ENCODE results near the gene DOK5. TPM values are rescaled to one million over a fixed set of nuclear protein-coding genes. Genes with fewer than 3 reads are reported as not detected.

The DOK5 gene
- polyA plus RNA-seq, 4 donors, result 9.1 to 12.7 (median 10.7) TPM

DNA sequence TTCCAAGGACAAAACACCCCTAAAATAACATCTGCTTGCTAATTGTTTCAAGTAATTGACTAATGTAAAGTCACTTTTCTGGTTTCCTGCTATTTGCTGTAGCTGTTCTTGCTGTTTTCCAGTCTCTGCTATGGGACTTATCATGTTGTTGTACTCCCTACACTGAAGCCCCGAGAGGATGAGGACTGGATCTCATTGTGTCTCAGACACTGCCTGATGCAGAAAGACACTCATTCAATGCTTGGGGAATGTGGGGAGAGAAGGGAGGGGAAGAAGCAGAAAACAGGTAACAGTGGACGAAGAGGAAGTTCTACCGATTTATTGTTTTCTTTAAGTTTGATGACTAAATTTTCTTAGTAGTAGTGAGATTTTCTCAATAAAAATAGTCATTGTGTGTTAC is 79.8 kb downstream of the DOK5 start:
- DNase-seq (ENCODE audit: low read depth in 4 of 4, low spot score in 3 of 4), result no peak

DNA sequence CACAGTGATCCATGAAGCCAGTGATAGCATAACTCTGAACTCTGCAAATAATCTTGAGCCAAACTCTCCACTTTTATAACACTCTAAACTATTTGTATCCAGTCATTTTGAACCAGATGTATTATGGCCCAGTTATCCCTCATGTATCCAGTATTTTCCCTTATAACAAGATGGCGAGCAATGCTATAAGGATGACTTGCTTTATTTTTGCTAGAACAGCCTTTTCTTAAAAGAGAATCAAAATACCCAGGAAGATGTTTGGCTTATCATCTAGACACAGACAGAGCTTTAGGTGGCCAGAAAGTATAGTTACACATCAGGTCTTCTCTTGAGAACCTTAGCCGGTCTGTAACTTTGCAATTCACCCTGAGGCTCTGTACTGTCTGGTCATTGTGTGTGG is 81.0 kb downstream of the DOK5 start:
- DNase-seq (ENCODE audit: low read depth in 4 of 4, low spot score in 3 of 4), result no peak

DNA sequence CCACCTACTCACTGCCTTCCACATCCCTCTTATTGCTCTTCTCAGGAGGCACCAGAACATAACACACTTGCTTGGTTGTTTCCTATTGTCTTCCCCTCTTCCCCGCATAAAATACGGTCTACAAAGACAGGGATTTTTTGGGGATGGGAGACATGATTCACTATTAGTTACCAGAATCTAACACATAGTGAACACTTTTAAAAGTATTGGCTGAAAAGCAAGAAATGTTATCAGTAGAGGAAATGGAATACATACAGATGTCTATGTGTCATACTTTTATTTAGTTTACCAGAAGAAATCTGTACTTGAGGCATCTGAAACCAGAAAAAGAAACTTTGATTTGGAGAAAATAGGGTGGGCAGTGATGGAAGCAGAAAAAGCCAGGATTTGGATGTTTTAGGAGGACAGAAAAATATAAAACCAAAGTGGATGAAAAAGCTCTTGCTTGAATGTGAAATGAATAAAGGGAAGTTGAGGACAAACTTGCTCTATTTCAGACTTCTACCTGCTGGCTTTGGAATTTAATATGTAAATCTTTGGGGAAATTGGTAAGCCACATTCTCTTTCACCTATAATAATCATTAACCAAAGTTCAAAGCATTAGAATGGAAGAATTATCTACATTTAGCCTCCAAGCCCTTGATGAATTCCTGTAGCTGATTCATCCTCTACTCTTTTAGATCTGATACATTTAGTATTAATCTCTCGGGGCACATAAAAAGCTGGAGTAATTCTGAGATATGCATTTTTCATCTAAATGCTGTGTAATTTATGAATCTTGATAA is 82.6 kb downstream of the DOK5 start:
- no peak for DNase-seq (ENCODE audit: low read depth in 4 of 4, low spot score in 3 of 4)

DNA sequence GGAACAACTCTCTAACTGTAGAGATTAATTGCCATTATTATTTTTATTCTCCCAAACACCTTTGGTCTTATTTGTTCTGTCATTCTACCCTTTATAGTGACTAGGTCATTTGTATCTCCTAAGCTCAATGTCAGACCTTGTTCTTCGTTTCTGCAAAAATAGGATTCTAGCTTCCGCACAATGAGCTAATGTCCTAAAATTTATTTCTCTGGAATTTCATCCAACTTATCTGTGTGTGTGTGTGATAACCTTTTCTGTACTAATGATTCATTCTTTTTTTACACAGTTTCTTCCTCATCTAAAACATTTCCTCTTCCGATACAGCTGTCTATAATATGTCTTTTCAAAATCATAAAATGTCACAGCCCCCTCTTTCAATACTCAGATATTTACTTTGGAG is 84.5 kb downstream of the DOK5 start:
- no peak for DNase-seq (ENCODE audit: low read depth in 4 of 4, low spot score in 3 of 4)

DNA sequence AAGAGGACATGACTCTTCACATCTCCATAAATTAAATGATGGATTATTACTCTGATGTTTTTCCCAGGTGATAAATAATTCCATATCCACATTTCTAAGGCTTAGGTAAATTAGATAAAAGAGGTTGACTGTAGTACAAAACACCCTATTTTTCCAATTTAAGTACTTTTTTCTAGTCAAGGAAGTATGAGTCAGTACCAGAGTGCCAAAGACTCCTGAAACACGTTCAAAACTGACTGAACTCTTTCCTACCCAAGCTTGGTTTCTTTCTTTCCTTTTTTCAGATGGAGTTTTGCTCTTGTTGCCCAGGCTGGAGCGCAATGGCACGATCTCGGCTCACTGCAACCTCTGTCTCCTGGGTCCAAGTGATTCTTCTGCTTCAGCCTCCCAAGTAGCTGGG is 85.0 kb downstream of the DOK5 start:
- DNase-seq (ENCODE audit: low read depth in 4 of 4, low spot score in 3 of 4), result no peak

DNA sequence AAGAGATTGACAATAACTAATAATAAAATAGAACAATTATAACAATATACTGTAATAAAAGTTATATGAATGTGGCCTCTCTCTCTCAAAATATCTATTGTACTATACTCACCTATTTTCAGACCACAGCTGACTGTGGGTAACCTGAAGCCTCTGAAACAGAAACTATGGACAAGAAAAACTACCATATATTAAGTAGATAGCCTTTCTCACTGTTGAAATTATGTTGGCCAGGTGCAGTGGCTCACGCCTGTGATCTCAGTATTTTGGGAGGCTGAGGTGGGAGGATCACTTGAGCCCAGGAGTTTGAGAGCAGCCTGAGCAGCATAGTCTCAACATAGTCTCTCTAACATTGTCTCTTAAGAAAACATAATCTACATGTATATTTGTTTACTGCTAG is 89.9 kb downstream of the DOK5 start:
- DNase-seq (ENCODE audit: low read depth in 4 of 4, low spot score in 3 of 4), result no peak

DNA sequence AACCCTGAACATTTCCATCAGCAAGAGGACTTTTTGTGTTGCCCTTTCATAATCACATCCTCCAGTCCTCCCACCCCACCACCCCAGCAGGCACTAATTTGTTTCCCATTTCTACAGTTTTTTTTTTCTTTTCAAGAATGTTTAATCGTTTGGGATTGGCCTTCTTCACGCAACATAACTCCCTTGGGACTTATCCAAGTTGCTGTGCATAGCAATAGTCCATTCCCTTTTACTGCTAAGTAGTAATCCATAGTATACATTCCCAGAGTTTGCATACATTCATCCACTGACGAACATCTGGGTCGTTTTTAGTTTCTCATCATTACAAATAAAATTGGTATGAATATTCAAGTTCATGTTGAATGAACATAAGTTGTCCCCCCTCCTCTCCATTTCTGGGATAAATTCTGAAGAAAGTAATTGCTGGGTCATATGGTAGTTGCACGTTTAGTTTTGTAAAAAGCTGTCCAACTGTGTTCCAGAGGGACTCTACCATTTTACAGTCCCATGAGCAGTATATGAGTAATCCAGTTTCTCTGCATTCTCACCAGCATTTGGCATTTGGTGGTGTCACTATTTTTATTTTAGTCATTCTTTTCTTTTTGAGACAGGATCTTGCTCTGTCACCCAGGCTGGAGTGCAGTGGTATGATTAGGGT is 90.8 kb downstream of the DOK5 start:
- no peak for DNase-seq (ENCODE audit: low read depth in 4 of 4, low spot score in 3 of 4)

DNA sequence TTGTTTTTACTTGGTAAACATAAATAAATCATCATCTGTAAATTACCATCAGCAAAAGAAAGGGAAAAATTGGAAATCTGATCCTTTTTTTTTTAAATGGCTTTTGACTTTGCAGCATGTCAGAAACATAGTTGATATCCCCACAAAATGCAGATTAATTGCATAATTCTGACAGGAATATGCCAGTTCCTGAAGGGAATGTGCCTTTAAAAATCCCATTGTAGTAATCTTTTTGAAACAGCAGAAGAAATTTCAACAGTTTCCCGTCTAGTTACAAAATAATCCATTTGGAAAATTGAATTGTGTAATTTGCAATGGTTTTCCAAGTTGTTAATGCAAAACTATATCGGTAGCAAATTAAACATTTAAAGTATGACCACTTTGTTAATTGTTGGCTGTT is 95.2 kb downstream of the DOK5 start:
- no peak for DNase-seq (ENCODE audit: low read depth in 4 of 4, low spot score in 3 of 4)

DNA sequence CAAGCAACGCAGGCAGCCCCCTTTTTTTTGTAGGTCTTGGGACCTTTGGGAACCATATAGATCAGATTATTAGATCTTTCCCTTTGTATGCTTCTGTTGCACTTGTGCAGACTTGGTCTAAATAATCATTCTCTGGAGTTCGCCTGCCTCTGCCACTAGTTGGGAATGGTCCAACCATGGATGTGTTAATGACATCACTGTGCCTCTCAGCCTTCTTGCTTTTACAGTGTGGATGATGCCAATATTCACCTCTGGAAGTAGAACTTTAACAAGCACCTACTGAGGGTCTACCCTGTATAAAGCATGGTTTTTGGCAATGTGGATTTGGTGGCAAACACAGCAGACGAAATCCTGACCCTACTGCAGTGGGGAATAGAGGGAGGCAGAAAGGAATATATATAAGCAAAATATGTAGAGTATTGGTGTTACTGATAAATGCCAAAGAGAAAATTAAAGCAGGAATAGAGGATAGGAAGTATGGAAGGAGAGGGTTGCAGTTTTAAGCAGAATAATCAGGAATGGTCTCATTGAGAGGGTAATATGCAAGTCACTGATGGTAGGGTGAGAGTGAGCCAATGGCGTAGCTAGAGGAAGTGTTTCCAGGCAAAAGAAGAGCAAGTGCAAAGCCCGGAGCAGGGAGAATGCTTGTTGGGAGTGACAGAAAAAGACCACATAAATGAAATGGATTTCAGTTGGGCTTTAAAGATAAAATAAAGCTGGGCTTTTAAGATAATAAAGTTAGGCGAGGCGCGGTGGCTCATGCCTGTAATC is 97.5 kb downstream of the DOK5 start:
- no peak for DNase-seq (ENCODE audit: low read depth in 4 of 4, low spot score in 3 of 4)

DNA sequence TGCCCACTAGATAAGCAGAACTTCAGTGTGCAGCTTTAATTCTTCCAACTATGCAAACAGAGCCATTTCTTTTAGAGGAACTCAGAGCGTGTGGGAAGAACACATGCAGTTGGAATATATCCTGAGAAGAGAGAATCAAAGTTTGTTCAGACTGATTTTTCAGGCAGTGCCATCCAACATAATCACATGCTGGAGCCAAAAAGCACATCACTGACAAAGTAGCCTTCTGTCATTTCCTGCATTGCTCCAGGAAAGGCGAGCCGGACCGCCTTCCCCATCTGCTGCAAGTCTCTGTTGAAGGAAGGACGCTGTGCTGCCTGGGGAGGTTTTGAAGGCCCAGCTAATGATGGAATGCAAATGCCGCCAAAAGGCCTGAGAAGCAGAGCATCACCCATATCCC is 98.4 kb downstream of the DOK5 start:
- DNase-seq (ENCODE audit: low read depth in 4 of 4, low spot score in 3 of 4), result no peak

DNA sequence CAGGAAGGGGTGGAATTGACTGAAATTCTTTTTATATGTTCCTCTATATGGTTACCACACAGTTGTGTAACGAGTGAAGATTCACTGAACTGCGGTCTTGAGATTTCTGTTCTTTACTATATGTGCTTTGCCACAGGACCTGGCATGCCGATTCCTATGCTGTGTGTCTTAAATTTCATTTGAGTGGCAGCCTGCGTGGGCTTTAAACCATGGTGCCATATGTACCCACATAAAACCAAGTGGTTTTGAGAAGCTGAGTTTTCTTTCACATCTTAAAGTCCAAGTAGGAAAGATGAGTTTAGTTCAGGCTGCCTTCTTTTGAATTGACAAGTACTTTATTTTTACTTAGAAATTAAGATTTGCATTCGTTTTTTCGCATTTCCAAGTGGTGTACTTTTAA is 101.1 kb downstream of the DOK5 start:
- no peak for DNase-seq (ENCODE audit: low read depth in 4 of 4, low spot score in 3 of 4)

DNA sequence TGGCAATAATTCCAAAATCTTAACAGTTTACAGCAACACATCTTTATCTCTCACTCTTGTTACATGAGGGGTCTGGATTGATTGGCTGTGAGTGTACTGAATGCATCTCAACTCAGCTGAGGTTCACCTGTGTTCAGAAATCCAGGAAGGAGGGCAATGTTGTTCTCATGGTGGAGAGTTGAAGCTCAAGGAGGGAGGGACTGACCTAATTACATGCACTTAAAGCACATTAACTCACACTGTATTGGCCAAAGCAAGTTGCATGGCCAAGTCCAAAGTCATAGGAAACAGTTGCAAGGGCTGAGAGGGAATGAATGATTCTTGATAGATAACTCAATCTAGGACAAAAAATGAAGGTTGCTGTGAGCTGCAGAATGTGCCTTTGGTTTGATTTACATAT is 102.2 kb downstream of the DOK5 start:
- no peak for DNase-seq (ENCODE audit: low read depth in 4 of 4, low spot score in 3 of 4)

DNA sequence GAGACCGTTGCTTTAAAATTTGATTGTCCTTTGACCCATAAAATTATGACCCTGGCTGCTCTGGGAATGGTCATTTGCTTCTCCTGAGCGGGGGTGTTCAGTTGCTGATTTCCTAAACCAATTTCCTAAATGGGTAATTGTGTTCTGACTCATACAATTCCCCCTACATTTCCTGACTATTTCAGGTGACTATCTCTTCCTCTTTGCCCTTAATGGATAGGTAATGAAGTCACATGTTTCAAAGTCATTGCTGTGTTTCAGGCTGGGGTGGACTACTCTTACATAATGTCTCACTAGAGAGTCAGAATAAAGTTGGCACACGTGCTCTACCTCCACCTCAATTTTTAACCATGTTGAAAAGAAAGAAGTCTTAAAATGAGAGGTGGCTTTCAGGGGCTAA is 109.8 kb downstream of the DOK5 start:
- no peak for DNase-seq (ENCODE audit: low read depth in 4 of 4, low spot score in 3 of 4)

DNA sequence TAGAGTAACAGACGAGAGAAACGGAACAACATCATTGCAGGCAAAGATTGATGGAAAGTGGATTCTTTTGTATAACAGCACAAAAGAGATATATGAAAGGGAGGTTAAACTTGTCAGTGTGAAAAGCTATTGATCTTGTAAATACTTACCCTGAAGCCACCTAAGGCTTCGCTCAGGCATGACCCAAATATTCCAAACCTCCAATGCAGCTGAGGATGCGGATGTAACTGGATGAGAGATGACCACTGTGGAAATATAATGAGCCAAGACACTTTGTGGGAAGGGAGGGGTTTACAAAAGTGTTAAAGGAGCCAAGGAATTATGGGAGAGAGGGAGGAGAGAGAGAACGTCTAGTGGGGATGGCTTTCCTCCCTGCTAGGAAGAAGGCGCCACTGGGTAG is 112.0 kb downstream of the DOK5 start:
- DNase-seq (ENCODE audit: low read depth in 4 of 4, low spot score in 3 of 4), result no peak

DNA sequence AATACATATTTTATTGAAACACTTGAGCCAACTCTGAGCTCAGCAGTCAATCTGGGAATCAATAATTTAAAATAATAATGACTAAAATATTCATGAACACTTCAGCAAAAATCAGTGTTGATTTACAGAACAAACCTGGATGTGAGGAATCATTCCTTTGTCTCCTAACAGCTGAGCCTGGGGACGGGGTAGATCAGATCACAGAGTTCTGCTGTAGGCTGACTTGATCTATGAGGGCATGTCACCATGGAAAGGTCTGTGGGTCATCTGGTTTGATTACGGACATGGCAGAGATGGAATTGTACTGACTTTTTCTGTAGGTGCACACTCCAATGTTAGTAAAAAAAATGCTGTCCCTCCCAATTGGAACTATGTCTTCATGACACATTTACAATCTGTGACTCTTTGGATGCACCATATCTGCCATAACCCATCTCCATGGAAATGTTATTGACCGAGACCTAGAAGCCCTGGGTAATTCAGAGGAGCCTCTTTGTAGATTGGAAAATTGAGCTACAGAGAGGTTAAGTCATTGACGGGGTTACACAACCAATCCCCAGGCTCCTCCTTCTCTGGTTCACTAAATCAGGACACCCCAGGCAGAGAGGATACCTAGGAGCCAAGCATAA is 114.1 kb downstream of the DOK5 start:
- DNase-seq (ENCODE audit: low read depth in 4 of 4, low spot score in 3 of 4), result no peak

DNA sequence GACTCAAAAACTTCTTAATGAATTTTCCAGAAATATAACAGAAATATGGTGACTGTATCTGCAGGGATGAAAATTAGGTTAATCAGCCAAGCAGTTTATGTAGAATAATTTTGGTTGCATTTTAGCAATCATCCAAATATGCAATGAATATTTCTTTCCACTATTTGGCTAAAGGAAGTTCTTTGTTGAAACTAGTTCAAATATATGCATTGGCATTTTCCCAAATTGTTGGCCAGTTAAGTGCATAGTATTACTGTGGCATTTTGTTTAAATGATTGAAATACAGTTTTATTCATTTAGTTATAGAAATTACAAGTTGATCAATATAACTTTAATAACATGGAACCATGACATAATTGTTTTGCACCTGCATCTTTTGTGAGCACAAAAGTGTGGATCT is 115.5 kb downstream of the DOK5 start:
- no peak for DNase-seq (ENCODE audit: low read depth in 4 of 4, low spot score in 3 of 4)

DNA sequence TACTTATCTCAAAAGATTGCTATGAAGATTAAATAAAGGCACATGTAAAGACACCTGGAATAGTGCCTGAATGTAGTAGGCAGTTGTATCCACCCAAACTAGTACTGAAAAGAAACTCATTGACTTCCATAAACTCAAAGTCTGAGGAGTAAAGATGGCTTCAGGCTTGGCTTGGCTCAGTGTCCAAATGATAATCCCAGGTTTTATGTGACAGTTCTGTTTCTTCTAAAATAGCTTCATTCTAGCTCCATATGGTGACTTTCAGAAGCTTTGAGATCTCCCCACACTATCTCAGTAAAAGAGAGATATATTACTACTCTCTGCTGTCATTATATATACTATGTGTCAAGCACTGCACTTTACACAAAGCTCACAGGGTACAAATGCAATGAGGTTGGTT is 121.3 kb downstream of the DOK5 start:
- DNase-seq (ENCODE audit: low read depth in 4 of 4, low spot score in 3 of 4), result no peak

DNA sequence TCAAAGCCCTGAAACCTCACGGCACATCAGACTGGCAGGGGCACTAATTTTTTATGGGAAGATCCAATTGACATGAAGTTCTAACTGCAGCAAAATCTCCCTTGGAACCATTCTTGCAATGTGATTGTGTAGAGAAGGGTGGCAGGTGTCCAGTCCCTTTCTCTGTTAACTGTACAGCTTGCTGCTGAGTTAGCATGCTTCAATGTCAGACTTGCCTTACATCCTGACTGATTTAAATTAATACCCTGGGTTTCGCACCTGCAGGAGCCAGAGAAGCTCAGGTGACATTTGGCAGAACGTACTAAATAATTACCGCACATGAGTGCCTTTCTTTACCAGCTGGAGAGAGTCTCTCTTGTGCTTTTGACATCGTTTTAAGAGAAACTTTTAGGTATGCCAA is 123.0 kb downstream of the DOK5 start:
- DNase-seq (ENCODE audit: low read depth in 4 of 4, low spot score in 3 of 4), result no peak

DNA sequence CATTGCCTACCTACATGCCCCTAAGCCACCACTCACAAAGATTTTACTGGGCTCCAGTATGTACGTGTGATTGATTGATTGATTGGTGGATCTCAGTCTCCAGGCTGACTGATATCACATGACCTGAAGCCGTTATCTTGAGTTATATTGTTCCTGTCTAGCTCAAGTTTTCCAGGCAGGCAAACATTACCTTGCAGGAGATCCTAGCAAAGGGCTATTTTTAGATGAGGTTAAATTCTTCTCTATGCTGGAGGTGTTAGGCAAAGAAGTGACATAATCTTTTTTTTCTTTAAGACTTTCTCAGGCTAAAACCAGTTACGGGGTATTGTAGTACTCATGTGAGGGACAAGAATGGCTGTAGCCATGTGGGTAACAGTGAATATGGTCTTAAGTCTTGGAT is 125.2 kb downstream of the DOK5 start:
- no peak for DNase-seq (ENCODE audit: low read depth in 4 of 4, low spot score in 3 of 4)

DNA sequence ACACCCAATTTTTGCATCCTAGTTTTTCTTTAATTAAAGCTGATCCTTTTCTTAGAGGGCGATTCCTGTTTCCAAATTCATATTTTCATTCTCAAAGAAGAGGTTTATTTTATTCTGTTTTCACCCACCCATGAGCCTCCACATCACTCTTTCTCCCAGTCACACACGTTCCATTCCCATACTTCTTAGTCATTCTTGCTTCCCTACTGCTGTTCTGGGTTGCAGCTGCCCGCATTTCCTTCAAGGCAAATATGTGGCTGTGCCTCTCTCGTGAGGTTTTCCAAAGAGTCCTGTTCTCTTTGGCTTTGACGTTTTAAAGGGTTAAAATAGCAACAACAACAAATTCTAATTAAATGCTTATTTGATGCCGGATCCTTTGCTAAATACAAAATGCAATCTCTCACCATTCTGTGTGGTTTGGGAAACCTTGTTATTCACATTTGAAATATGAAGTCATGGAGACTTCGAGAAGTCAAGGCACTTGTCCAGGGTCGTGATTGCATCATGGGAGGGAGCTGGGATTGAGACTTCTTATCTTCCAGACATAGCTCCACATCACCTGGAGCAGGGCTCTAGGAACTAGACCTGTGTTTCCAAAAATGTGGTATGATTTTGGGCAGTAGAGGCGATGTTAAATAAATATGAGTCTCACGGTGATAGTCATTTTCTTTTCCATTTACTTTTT is 126.6 kb downstream of the DOK5 start:
- DNase-seq (ENCODE audit: low read depth in 4 of 4, low spot score in 3 of 4), result no peak

DNA sequence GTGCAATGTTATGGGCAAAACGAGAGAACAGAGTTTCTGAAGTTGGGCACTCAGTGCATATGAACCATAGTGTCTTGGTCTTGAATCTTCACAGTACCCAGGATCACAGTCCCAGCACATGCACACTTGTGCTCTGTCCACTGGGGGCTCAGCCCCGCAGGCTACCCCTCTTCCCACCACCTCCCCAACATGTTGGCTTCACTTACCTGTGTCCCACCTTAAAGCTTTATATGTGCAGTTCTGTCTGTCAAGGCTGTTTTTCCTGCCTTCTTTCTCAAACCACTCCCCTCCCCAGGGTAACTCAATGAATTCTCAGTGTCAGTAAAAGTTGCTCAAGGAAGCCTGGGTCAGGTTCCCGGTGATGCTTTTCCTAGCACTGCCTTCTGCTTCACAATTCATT is 129.9 kb downstream of the DOK5 start:
- DNase-seq (ENCODE audit: low read depth in 4 of 4, low spot score in 3 of 4), result no peak
